ENCODE data around the gene FDX1. TPM values are rescaled to one million over a fixed set of nuclear protein-coding genes. Genes with fewer than 3 reads are reported as not detected.

FDX1 gene
- total RNA-seq, 2 experiments from 2014 or later = 10.2 to 10.6 TPM

DNA sequence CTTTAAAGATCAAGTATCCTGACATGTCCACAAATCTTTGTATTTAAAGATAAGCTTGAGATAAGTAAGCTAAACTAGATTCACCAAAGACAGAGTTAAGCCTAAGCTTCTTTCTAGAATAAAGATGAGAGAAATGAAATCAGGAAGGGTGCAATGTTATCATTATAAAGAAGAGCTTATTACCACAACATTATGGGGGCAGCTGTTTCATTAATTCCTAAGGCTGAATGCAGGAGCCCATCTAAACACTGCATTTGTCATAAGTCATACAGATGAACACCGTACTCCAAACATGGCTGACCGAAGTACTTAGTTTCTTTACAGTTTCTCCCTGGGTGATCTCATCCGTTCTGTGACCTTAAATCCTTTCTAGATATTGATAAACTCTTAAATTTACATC, 16.3 kb downstream of the FDX1 start:
- ChIA-PET POLR2A (interaction anchor here (1.3 kb wide), 1 partner anchor 17 kb away, joined by 3 read pairs; no protein-coding TSS in a partner anchor), CTCF (interaction anchor here (1.0 kb wide), 1 partner anchor 16 kb away, joined by 5 read pairs; the partner anchor contains the start of gene FDX1)
- TF ChIP-seq, protein P1, sequence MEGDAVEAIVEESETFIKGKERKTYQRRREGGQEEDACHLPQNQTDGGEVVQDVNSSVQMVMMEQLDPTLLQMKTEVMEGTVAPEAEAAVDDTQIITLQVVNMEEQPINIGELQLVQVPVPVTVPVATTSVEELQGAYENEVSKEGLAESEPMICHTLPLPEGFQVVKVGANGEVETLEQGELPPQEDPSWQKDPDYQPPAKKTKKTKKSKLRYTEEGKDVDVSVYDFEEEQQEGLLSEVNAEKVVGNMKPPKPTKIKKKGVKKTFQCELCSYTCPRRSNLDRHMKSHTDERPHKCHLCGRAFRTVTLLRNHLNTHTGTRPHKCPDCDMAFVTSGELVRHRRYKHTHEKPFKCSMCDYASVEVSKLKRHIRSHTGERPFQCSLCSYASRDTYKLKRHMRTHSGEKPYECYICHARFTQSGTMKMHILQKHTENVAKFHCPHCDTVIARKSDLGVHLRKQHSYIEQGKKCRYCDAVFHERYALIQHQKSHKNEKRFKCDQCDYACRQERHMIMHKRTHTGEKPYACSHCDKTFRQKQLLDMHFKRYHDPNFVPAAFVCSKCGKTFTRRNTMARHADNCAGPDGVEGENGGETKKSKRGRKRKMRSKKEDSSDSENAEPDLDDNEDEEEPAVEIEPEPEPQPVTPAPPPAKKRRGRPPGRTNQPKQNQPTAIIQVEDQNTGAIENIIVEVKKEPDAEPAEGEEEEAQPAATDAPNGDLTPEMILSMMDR (IDR thresholded peaks at IDR 0.05) = no peak
- no peak for ATAC-seq (ENCODE audit: poor library complexity)
- no peaks in the 10 kb centered on the region for H3K9me3 ChIP-seq (ENCODE audit: control insufficient read depth in 1 of 2, insufficient read depth in 1 of 2, low read length in 2 of 2)
- no peak overlapping the region for H3K4me3 Mint-ChIP-seq
- H3K4me1 Mint-ChIP-seq (ENCODE audit: low read depth) = peaks cover 40% of the 10 kb centered on the region
- no peaks in the 10 kb centered on the region for H3K9me3 Mint-ChIP-seq
- H3K4me1 ChIP-seq (ENCODE audit: insufficient read depth, low read length) = no peaks in the 10 kb centered on the region
- no peak overlapping the region for H3K27ac ChIP-seq (ENCODE audit: low read depth in 1 of 2, low read length in 2 of 2)
- peaks cover 17% of the 10 kb centered on the region for H3K36me3 ChIP-seq (ENCODE audit: insufficient read depth, low read length)
- no peaks in the 10 kb centered on the region for H3K27me3 Mint-ChIP-seq
- no peak for DNase-seq
- intact Hi-C loops (cut with DNase I, micrococcal nuclease) = loop anchor here (2.0 to 5.0 kb wide), 2 partner anchors 785 to 786 kb away; no protein-coding TSS in a partner anchor
- H3K36me3 Mint-ChIP-seq (ENCODE audit: low read depth) = peaks cover 61% of the 10 kb centered on the region
- no peaks in the 10 kb centered on the region for H3K27me3 ChIP-seq (ENCODE audit: control insufficient read depth in 1 of 2, insufficient read depth in 2 of 2, low read length in 2 of 2)
- H3K4me3 ChIP-seq (ENCODE audit: low read length) = no peak overlapping the region
- no peak overlapping the region for H3K27ac Mint-ChIP-seq

DNA sequence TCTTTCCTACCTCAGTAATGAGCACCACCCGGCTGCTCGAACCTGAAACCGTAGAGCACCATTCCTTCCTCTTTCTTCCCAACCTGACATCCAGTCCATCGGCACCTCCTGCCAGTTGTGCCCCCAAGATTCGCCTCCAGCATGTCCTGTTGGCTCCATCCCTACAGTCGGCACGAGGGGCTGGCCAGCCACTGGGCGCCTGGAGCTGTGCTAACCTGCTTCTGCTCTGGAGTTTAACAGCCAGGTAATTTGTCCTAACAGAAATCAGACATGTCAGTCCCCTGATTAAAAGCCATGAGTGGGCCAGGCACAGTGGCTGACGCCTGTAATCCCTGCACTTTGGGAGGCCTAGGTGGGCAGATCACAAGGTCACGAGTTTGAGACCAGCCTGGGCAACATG, 16.8 kb downstream of the FDX1 start:
- Mint-ChIP-seq H3K27me3 (no peaks in the 10 kb centered on the region), H3K36me3 (ENCODE audit: low read depth) (peaks cover 61% of the 10 kb centered on the region)
- TF ChIP-seq, protein P1 (IDR thresholded peaks at IDR 0.05) = no peak

GRCh38 chr11:110447343-110447742, 17.6 kb downstream of the FDX1 start:
- TF ChIP-seq, protein P1 (IDR thresholded peaks at IDR 0.05) = no peak
- Mint-ChIP-seq H3K9me3 (no peaks in the 10 kb centered on the region), H3K27ac (no peak overlapping the region), H3K36me3 (ENCODE audit: low read depth) (peaks cover 60% of the 10 kb centered on the region), H3K4me3 (no peak overlapping the region), H3K4me1 (ENCODE audit: low read depth) (peaks cover 42% of the 10 kb centered on the region), H3K27me3 (no peaks in the 10 kb centered on the region)
- ChIA-PET CTCF (interaction anchor here (0.6 kb wide), 1 partner anchor 151 kb away, joined by 3 read pairs; the partner anchor contains the start of gene RDX), POLR2A (no interaction called here)
- intact Hi-C loops (cut with DNase I, micrococcal nuclease) = loop anchor here (2.0 to 5.0 kb wide), 2 partner anchors 783 to 785 kb away; no protein-coding TSS in a partner anchor
- DNase-seq (no peak), ATAC-seq (ENCODE audit: poor library complexity) (no peak)
- H3K9me3 ChIP-seq (ENCODE audit: control insufficient read depth in 1 of 2, insufficient read depth in 1 of 2, low read length in 2 of 2) = no peaks in the 10 kb centered on the region
- H3K4me1 ChIP-seq (ENCODE audit: insufficient read depth, low read length) = no peaks in the 10 kb centered on the region
- H3K4me3 ChIP-seq (ENCODE audit: low read length) = no peak overlapping the region
- H3K36me3 ChIP-seq (ENCODE audit: insufficient read depth, low read length) = peaks cover 13% of the 10 kb centered on the region
- no peak overlapping the region for H3K27ac ChIP-seq (ENCODE audit: low read depth in 1 of 2, low read length in 2 of 2)
- H3K27me3 ChIP-seq (ENCODE audit: control insufficient read depth in 1 of 2, insufficient read depth in 2 of 2, low read length in 2 of 2) = no peaks in the 10 kb centered on the region

More for the DNA sequence above, 16.8 kb downstream of the FDX1 start:
- H3K4me3 ChIP-seq (ENCODE audit: low read length) = no peak overlapping the region
- CTCF ChIA-PET = interaction anchor here (1.0 kb wide), 1 partner anchor 16 kb away, joined by 5 read pairs; the partner anchor contains the start of gene FDX1
- intact Hi-C loops (cut with DNase I, micrococcal nuclease) = loop anchor here (2.0 to 5.0 kb wide), 2 partner anchors 784 to 786 kb away; no protein-coding TSS in a partner anchor
- DNase-seq = no peak
- POLR2A ChIA-PET = no interaction called here
- no peak overlapping the region for H3K27ac ChIP-seq (ENCODE audit: low read depth in 1 of 2, low read length in 2 of 2)
- no peaks in the 10 kb centered on the region for H3K4me1 ChIP-seq (ENCODE audit: insufficient read depth, low read length)
- peaks cover 13% of the 10 kb centered on the region for H3K36me3 ChIP-seq (ENCODE audit: insufficient read depth, low read length)
- ATAC-seq (ENCODE audit: poor library complexity) = no peak
- no peaks in the 10 kb centered on the region for H3K27me3 ChIP-seq (ENCODE audit: control insufficient read depth in 1 of 2, insufficient read depth in 2 of 2, low read length in 2 of 2)
- no peaks in the 10 kb centered on the region for H3K9me3 ChIP-seq (ENCODE audit: control insufficient read depth in 1 of 2, insufficient read depth in 1 of 2, low read length in 2 of 2)
- H3K4me1 Mint-ChIP-seq (ENCODE audit: low read depth) = peaks cover 40% of the 10 kb centered on the region
- no peaks in the 10 kb centered on the region for H3K9me3 Mint-ChIP-seq
- no peak overlapping the region for H3K4me3 Mint-ChIP-seq
- no peak overlapping the region for H3K27ac Mint-ChIP-seq

All from CD4-positive, alpha-beta T cell (primary cell).